ENCODE measurements around the gene SERPINA5. TPM values are rescaled to one million over a fixed set of nuclear protein-coding genes. Genes with fewer than 3 reads are reported as not detected.

Gene SERPINA5
- total and polyA plus RNA-seq, 5 donors = 4.6 to 14.4 (median 13.6) TPM

DNA sequence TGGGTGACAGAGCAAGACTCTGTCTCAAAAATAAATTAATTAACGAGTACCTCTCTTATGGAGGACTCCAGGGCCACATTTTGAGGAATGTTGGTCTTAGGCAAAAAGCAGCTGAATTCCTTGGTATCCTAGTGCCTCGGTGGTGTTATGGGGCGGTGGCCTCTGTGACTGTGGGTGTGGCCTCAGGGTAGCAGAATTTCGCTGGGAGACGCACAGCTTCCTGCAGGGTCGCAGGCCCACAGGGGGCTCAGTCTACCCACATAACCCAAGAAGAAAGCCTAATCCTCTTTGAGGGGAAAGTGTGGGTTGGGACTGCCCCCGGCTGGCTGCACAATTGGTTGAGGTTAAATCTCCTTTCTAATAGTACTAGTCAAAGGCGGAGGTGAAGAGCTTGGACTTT, 31.2 kb upstream of the SERPINA5 start:
- WGBS = 75% methylated on average over 8 of the region's 8 CpGs
- ATAC-seq = no peak

DNA sequence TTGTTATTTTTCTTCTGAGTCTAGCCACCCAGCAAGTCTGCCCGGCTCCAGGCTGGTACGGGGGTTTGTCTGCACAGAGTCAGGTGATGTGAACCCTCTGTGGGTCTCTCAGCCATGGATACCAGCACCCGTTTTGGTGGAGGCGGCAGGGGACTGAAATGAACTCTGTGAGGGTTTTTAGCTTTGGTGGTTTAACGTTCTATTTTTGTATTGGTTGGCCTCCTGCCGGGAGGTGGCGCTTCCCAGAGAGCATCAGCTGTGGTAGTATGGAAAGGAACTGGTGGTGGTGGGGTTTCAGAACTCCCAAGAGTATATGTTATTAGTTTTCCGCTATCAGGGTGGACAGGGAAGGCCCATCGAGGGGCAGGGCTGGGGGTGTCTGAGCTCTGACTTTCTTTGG, 25.2 kb upstream of the SERPINA5 start:
- Histone ChIP-seq H3K4me1 (ENCODE audit: control insufficient read depth, insufficient read depth, low read length) (no peaks in the 10 kb centered on the region), H3K27ac (ENCODE audit: low read length) (no peak overlapping the region), H3K4me3 (ENCODE audit: low read length) (no peak overlapping the region), H3K27me3 (ENCODE audit: control insufficient read depth, insufficient read depth) (no peaks in the 10 kb centered on the region), H3K9me3 (ENCODE audit: control insufficient read depth, low read length) (no peaks in the 10 kb centered on the region)
- ATAC-seq (no peak), DNase-seq (no peak)
- 83% methylated on average over 9 of the region's 9 CpGs for WGBS
- intact Hi-C loops (cut with DNase I) = no loop called here

More for the DNA sequence above, 31.2 kb upstream of the SERPINA5 start:
- no peak overlapping the region for H3K4me3 ChIP-seq (ENCODE audit: low read length)
- no peak overlapping the region for H3K27ac ChIP-seq (ENCODE audit: low read length)
- H3K27me3 ChIP-seq (ENCODE audit: control insufficient read depth, insufficient read depth) = no peaks in the 10 kb centered on the region
- no peaks in the 10 kb centered on the region for H3K4me1 ChIP-seq (ENCODE audit: control insufficient read depth, insufficient read depth, low read length)
- DNase-seq = no peak
- intact Hi-C loops (cut with DNase I) = no loop called here
- H3K9me3 ChIP-seq (ENCODE audit: control insufficient read depth, low read length) = peaks cover 3% of the 10 kb centered on the region

DNA sequence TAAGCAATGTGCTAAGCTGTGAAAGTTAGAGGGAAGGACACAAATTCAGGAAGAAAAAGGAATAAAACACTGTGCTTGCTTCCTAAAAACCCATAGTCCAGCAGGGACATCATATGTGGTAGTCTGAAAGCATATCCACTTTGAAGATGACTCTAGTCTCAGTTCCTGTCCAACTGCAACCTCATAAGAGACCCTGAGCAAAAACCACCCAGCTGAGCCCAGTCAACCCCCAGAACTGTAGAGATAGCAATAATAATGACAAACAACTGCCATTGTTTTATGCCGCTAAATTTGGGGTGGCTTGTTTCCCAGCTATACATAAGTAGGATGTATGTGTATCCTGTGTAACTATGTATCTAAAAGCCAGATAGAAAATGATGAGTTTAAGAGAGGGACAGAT, 23.9 kb upstream of the SERPINA5 start:
- no peaks in the 10 kb centered on the region for H3K4me1 ChIP-seq (ENCODE audit: control insufficient read depth, insufficient read depth, low read length)
- intact Hi-C loops (cut with DNase I) = no loop called here
- no peaks in the 10 kb centered on the region for H3K27me3 ChIP-seq (ENCODE audit: control insufficient read depth, insufficient read depth)
- H3K27ac ChIP-seq (ENCODE audit: low read length) = no peak overlapping the region
- ATAC-seq = no peak
- no peak for DNase-seq
- 91% methylated on average over 1 of the region's 1 CpG for WGBS
- H3K4me3 ChIP-seq (ENCODE audit: low read length) = no peak overlapping the region
- H3K9me3 ChIP-seq (ENCODE audit: control insufficient read depth, low read length) = no peaks in the 10 kb centered on the region

DNA sequence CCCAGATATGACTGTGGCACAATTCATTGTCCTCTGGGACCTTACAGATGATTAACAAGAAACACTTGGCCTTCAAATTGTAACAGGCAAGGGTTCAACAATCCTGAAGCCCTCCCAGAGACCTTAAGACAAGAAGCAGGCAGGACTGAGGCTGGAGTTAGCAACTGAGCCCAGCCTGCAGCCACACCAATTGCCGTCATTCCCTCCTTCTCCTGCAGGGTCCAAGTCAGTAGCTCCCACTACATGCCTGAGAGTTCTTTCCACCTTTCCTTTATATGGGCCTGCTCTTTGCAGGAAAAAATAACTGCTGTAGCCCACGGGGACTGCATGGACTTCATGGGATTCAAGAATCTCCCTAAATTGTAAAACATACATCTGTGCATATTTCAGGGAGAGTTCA, 22.4 kb upstream of the SERPINA5 start:
- WGBS = 77% methylated on average over 2 of the region's 2 CpGs

DNA sequence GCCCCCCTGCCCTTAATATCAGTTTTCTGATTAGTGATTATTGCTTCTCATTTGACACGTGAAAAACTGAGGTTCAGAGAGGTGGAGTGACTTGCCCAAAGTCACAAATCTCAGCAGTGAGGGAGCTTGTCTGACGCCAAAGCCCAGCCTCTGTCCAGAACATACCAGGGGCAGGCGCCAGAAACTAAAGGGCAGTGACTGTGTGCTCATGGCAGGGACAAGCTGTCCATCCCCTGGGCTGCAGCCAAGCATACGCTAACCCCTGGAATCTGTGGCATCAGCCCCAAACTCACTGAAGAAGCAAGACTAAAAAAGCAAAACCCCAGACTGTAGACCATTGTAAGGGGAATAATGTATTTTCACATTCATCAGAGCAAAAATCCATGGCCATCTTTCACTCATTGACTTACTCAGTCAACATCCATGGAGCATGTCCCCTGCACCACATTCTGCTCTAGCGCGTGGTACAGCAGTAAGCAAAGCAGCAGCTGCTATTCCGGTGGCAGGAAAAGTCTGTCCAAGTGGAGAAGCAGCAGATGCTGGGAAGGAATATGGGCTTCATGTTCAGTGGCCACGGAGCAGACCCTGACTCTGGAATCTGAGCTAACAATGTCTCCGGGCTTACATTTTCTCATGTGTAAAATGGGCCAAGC, 21.5 kb upstream of the SERPINA5 start:
- Histone ChIP-seq H3K4me1 (ENCODE audit: control insufficient read depth, insufficient read depth, low read length) (no peaks in the 10 kb centered on the region), H3K9me3 (ENCODE audit: control insufficient read depth, low read length) (no peaks in the 10 kb centered on the region), H3K4me3 (ENCODE audit: low read length) (no peak overlapping the region), H3K27ac (ENCODE audit: low read length) (no peak overlapping the region), H3K27me3 (ENCODE audit: control insufficient read depth, insufficient read depth) (no peaks in the 10 kb centered on the region)
- intact Hi-C loops (cut with DNase I) = no loop called here
- 72% methylated on average over 9 of the region's 9 CpGs for WGBS
- ATAC-seq (peak; percentile 57 to 76), DNase-seq (peak in 2 of 3 donors; percentile 39 to 65)

More for the DNA sequence above, 22.4 kb upstream of the SERPINA5 start:
- Histone ChIP-seq H3K9me3 (ENCODE audit: control insufficient read depth, low read length) (no peaks in the 10 kb centered on the region), H3K27ac (ENCODE audit: low read length) (no peak overlapping the region), H3K4me3 (ENCODE audit: low read length) (no peak overlapping the region), H3K4me1 (ENCODE audit: control insufficient read depth, insufficient read depth, low read length) (no peaks in the 10 kb centered on the region), H3K27me3 (ENCODE audit: control insufficient read depth, insufficient read depth) (no peaks in the 10 kb centered on the region)
- DNase-seq (no peak), ATAC-seq (no peak)
- intact Hi-C loops (cut with DNase I) = no loop called here

DNA sequence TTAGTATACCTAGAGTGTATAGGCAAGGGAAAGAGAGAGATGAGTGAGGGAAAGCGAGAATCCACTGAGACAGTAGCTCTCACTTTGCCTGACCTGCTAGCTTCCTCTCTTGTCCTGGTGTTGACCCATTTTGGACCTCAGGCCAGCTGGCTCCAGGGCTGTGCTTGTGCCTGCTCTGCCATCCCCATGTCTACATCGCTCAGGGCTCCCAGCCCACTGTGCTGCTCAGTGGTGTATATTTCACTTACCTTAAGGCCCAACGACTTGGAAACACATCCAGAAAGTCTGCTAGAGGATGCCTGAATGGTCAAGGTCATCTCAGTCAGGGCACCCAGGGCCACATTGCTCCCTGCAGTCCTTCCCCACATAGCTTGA, 20.9 kb upstream of the SERPINA5 start:
- Histone ChIP-seq H3K4me1 (ENCODE audit: control insufficient read depth, insufficient read depth, low read length) (no peaks in the 10 kb centered on the region), H3K27ac (ENCODE audit: low read length) (no peak overlapping the region), H3K4me3 (ENCODE audit: low read length) (no peak overlapping the region), H3K27me3 (ENCODE audit: control insufficient read depth, insufficient read depth) (no peaks in the 10 kb centered on the region), H3K9me3 (ENCODE audit: control insufficient read depth, low read length) (no peaks in the 10 kb centered on the region)
- intact Hi-C loops (cut with DNase I) = no loop called here
- WGBS = 73% methylated on average over 3 of the region's 3 CpGs
- DNase-seq (no peak), ATAC-seq (no peak)

DNA sequence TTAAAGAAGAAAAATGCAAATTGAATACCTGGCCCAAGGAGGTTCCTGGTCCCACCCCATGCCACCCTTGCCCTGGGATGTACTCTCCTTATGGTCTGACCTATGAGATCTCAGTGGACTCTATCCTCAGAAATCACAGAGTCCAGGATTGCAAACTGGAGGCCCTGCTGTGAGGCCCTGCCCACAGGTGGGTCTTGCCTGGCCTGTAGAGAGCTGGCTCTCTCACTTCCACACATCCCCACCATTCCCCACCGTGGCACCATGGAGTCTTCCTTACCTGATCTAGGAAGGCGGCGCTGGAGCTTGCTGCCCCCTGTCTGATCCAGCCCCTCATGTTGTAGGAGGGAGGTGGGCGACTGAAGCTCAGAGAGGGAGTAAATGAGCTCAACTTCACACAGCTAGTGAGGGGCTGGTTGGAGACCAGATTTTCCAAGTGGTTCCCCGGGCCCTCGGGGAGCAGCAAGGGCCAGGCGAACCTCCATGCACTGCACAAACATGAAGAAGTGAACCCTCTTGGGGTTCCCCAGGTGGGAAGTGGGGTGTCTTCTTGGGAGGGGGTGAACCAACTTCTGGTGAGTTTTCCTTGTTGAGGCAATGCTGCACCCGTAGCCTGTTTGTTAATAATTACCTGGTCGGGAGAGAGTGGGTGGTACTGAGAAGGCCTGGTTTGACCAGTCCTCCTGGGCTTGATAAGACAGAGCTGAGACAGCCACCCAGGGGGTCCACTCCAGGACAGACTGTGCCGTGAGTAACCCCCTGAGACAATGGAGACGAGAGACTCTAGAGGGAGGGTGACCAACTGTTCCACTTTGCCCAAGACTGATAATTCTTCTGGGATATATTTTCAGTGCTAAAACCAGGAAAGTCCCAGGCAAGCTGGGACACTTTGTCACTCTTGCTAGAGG, 20.2 kb upstream of the SERPINA5 start, which contains the start of gene SERPINA4:
SERPINA4 (plus strand) TSS at position 692 of the 905 bp plus-strand sequence. CDS start 2,041 bp downstream, outside the sequence.
- no peaks in the 10 kb centered on the region for H3K27me3 ChIP-seq (ENCODE audit: control insufficient read depth, insufficient read depth)
- H3K9me3 ChIP-seq (ENCODE audit: control insufficient read depth, low read length) = no peaks in the 10 kb centered on the region
- no peak within 1 kb of the TSS for H3K27ac ChIP-seq (ENCODE audit: low read length)
- no peak for DNase-seq
- no peak for ATAC-seq
- intact Hi-C loops (cut with DNase I) = no loop called here
- no peak within 1 kb of the TSS for H3K4me3 ChIP-seq (ENCODE audit: low read length)
- no peaks in the 10 kb centered on the region for H3K4me1 ChIP-seq (ENCODE audit: control insufficient read depth, insufficient read depth, low read length)
- WGBS = 76% methylated on average over 11 of the region's 11 CpGs

DNA sequence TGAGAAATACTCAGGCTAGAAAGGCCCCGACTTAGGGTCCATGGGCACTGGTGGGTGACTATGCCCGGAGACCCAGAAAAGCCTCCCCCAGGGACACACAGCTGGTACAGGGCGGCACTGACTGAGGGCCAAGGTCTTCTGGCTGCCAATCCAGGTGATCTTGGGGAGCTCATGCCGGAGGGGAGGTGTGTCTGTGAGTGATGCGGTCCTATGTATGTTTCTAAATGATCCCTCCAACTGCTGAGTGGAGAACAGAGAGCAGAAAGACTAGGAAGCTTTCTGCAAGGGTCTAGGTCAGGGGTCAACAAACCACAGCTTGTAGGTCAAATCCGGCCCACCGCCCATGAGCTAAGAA, 19.6 kb upstream of the SERPINA5 start:
- Histone ChIP-seq H3K4me3 (ENCODE audit: low read length) (no peak overlapping the region), H3K9me3 (ENCODE audit: control insufficient read depth, low read length) (no peaks in the 10 kb centered on the region), H3K27ac (ENCODE audit: low read length) (no peak overlapping the region), H3K27me3 (ENCODE audit: control insufficient read depth, insufficient read depth) (no peaks in the 10 kb centered on the region), H3K4me1 (ENCODE audit: control insufficient read depth, insufficient read depth, low read length) (no peaks in the 10 kb centered on the region)
- ATAC-seq (no peak), DNase-seq (no peak)
- WGBS = 83% methylated on average over 7 of the region's 7 CpGs
- intact Hi-C loops (cut with DNase I) = no loop called here

DNA sequence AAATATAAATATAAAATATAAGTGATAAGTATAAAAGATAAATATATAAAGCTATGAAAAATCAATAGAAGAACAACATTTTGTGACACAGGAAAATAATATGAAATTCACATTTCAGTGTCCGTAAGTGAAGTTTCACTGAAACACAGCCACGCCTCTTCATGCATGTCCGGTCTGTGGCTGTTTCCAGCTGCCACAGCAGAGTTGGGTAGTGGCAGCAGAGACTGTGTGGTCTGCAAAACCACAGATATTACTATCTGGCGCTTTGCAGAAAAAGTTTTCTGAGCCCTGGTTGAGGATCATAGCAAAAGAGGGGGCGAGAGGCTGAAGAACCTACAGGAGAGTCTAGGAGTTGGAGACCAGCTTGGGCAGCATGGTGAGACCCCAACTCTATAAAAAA, 19.2 kb upstream of the SERPINA5 start:
- intact Hi-C loops (cut with DNase I) = no loop called here
- WGBS = 85% methylated on average over 5 of the region's 5 CpGs
- no peaks in the 10 kb centered on the region for H3K4me1 ChIP-seq (ENCODE audit: control insufficient read depth, insufficient read depth, low read length)
- no peak overlapping the region for H3K4me3 ChIP-seq (ENCODE audit: low read length)
- ATAC-seq (no peak), DNase-seq (no peak)
- H3K27ac ChIP-seq (ENCODE audit: low read length) = no peak overlapping the region
- no peaks in the 10 kb centered on the region for H3K9me3 ChIP-seq (ENCODE audit: control insufficient read depth, low read length)
- no peaks in the 10 kb centered on the region for H3K27me3 ChIP-seq (ENCODE audit: control insufficient read depth, insufficient read depth)

DNA sequence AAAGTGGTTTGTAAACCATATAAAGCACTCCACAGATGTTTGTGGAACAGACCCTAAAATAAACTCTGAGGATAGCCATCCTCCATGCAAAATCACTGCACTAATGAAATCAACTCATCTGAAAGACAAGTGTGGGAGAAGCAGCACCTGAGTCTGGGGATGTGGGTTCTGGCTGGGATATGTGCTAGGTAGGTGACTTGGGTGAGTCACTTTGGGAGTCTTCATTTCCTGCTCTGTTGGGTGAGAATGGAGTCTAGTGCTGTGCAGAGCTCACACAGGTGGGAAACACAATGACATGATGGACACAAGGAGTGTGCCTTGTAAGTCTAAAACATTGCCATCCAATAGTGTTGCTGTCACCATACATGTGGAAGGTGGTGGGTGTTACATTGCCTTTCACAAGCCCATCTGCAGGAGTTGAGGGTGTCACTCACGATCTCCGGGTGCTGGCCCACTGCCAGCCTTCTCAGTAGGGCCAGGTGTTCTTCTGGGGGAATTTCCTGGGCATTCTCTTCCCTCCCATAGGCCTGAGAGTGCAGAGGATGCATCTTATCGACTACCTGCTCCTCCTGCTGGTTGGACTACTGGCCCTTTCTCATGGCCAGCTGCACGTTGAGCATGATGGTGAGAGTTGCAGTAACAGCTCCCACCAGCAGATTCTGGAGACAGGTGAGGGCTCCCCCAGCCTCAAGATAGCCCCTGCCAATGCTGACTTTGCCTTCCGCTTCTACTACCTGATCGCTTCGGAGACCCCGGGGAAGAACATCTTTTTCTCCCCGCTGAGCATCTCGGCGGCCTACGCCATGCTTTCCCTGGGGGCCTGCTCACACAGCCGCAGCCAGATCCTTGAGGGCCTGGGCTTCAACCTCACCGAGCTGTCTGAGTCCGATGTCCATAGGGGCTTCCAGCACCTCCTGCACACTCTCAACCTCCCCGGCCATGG, 18.0 kb upstream of the SERPINA5 start:
- intact Hi-C loops (cut with DNase I) = no loop called here
- no peak for DNase-seq
- ATAC-seq = no peak
- Histone ChIP-seq H3K27ac (ENCODE audit: low read length) (no peak overlapping the region), H3K4me1 (ENCODE audit: control insufficient read depth, insufficient read depth, low read length) (no peaks in the 10 kb centered on the region), H3K4me3 (ENCODE audit: low read length) (no peak overlapping the region), H3K27me3 (ENCODE audit: control insufficient read depth, insufficient read depth) (no peaks in the 10 kb centered on the region), H3K9me3 (ENCODE audit: control insufficient read depth, low read length) (no peaks in the 10 kb centered on the region)
- 88% methylated on average over 16 of the region's 16 CpGs for WGBS

DNA sequence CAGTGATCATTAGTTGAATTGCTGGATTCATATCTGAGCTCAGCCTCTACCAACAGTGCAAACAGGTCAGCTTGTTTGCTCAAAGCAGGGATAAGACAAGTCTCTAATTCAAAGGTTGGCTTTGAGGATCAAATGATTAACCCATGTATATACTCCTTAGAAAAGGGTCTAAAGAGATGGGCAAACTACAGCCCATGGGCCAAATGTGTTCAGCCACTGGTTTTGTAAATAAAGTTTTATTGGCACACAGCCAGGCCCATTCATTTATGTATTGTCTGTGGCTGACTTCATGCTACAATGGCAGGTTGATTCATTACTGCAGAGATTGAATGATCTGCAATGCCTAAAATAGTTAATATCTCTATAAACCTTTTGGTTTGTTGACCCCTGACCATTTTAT, 16.8 kb upstream of the SERPINA5 start:
- no peak for ATAC-seq
- Histone ChIP-seq H3K4me3 (ENCODE audit: low read length) (no peak overlapping the region), H3K4me1 (ENCODE audit: control insufficient read depth, insufficient read depth, low read length) (no peaks in the 10 kb centered on the region), H3K27me3 (ENCODE audit: control insufficient read depth, insufficient read depth) (no peaks in the 10 kb centered on the region), H3K27ac (ENCODE audit: low read length) (no peak overlapping the region), H3K9me3 (ENCODE audit: control insufficient read depth, low read length) (no peaks in the 10 kb centered on the region)
- intact Hi-C loops (cut with DNase I) = no loop called here
- DNase-seq = no peak

All from right cardiac atrium (tissue), 5 donors.